ENCODE measurements around the gene IFTAP.
"Not testable (repeated sequence)": the region's sequence is repeated elsewhere in the genome, so short reads cannot be mapped to it uniquely, and the experiment has no call there.

IFTAP gene

DNA sequence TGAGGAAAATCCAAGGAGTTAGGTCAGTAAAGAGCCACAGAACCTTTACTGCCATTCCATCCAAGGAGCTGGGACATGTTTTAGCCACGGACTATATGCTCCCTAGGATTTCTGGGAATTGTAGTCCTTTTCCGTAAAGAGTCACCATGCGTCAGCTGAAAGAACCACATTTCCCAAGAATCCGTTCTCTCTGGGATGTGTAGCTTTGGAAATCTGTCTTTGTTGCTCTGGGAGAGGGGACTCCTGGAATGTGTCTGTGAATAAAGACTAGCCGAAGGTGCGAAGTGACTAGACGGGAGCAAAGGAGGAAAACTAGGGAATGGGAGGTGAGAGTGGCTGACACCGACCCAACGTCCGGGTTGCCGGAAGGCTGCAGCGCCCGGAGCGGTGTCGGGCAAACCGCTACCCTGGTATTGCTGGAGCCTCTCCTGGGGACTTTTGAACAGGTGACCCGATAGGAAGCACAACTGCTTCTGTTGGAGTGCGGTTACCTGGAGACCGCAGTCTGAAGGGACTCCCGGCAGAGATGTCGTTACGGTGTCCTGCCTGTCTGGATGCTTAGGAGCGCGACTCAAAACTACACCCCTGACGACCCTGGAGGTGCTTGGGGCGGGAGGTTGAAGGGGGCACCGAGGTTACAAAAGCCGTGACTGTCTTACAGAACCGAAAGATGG is at the start of gene IFTAP:
Gene IFTAP (plus strand): TSS at position 187 of the 674 bp plus-strand sequence. CDS start 15,602 bp downstream, outside the sequence.
- peak; percentile 67 for DNase-seq

DNA sequence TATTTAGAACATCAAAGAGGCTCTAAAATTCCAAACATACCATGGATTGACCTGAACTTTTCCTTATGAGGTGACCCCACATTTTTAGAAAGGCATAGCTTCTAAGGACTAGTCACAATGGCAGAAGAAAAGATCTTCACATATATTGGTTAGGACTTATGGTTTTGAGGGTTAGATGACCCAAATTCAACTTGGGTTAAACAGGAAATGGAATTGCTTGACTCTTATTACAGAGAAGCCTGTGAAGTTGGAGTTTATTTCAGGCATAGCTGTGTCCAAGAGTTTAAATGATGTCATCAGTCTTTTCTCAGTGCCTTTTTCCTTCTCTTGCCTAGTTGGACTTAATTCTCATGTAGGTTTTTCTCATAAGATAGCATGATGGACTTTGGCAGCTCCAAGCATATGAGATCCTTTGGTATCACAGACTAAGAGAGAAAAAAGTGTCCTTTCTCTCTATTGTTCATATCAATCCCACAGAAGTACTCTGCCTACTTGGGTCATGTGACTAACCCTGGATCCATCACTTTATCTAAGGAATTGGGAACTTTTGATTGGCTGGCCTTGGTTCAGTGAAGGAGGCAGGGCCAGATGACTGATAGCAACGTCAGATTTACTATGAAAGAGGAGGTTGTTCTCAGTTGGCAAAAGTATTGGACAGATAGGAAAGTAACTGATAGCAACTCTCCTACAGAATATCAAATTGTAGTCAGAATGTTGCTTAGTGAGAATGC is 43.8 kb upstream of the IFTAP start:
- no peak for DNase-seq

GRCh38 chr11:36557390-36557789 is 36.9 kb upstream of the IFTAP start:
- not testable (repeated sequence) for DNase-seq

- DNase-seq, result no peak
Measured at GRCh38 chr11:36557991-36558390, 36.3 kb upstream of the IFTAP start.

DNA sequence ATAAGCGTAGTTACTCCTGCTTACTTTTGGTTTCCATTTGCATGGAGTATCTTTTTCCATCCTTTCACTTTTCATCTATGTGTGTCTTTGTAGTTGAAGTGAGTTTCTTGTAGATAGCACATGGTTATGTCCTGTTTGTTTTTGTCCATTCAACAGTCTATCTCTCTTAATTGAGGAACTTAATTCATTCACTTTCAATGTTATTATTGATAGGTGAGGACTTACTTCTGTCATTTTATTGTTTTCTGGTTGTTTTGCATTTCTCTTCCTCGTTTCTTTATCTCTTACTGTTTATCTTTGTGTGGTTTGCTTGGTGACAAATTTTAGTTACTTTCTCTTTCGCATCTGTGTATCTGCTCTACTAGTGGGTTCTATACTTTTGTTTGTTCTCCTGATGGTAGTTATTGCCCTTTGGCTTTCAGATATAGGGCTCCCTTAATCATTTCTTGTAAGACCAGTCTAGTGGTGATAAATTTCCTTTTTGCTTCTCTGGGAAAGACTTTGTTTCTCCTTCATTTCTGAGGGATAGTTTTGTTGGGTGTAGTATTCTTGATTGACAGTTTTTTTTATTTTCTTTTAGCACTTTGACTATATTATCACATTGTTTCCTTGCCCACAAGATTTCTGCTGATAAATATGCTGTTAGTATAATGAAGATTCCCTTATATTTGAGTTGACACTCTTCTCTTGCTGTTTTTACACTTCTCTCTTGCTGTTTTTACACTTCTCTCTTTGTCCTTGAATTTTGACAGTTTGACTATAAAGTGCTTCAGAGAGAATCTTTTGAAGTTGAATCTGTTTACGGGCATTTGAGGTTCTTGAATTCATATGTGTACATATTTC is 35.5 kb upstream of the IFTAP start:
- no peak for DNase-seq

- peak; percentile 62 for DNase-seq
Measured at GRCh38 chr11:36564376-36565030, 29.8 kb upstream of the IFTAP start.

- no peak for DNase-seq
Measured at GRCh38 chr11:36565031-36565610, 29.2 kb upstream of the IFTAP start.

GRCh38 chr11:36566407-36567053 is 27.8 kb upstream of the IFTAP start:
- DNase-seq, result no peak

DNA sequence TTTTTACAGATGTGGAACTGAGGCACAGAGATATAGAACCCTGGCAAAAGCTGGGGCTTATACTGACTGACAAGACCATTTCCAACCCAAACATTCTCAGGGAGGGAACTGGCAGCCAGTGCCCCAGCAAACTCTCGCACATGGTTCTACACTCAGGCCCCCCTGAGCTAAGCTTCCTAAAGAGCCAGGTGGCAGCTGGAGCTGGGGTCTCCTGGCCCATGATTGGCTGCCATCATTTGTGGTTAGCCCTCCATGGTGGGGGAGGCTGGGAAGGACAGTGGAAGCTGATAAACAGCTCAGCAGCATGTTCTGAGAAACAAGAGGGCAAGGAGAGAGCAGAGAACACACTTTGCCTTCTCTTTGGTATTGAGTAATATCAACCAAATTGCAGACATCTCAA is 26.6 kb upstream of the IFTAP start, which contains the start of gene RAG1:
Gene RAG1 (plus strand): TSS at position 314 of the 400 bp plus-strand sequence. CDS start 5,298 bp downstream, outside the sequence.
- no peak for DNase-seq

GRCh38 chr11:36569095-36569494 is 25.2 kb upstream of the IFTAP start:
- DNase-seq, result no peak

DNA sequence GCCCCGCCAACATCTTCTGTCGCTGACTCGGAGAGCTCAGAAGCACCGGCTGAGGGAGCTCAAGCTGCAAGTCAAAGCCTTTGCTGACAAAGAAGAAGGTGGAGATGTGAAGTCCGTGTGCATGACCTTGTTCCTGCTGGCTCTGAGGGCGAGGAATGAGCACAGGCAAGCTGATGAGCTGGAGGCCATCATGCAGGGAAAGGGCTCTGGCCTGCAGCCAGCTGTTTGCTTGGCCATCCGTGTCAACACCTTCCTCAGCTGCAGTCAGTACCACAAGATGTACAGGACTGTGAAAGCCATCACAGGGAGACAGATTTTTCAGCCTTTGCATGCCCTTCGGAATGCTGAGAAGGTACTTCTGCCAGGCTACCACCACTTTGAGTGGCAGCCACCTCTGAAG is 19.8 kb upstream of the IFTAP start:
- DNase-seq, result no peak

DNA sequence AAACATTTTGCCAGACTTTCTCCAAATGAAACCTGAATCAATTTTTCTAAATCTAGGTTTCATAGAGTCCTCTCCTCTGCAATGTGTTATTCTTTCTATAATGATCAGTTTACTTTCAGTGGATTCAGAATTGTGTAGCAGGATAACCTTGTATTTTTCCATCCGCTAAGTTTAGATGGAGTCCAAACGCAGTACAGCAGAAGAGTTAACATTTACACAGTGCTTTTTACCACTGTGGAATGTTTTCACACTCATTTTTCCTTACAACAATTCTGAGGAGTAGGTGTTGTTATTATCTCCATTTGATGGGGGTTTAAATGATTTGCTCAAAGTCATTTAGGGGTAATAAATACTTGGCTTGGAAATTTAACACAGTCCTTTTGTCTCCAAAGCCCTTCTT is 16.9 kb upstream of the IFTAP start:
- no peak for DNase-seq

GRCh38 chr11:36577859-36578258 is 16.4 kb upstream of the IFTAP start:
- DNase-seq, result no peak

DNA sequence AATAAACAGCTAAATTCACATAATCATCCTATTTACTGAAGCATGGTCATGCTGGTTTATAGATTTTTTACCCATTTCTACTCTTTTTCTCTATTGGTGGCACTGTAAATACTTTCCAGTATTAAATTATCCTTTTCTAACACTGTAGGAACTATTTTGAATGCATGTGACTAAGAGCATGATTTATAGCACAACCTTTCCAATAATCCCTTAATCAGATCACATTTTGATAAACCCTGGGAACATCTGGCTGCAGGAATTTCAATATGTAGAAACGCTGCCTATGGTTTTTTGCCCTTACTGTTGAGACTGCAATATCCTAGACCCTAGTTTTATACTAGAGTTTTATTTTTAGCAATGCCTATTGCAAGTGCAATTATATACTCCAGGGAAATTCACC is 15.8 kb upstream of the IFTAP start:
- DNase-seq, result no peak

- DNase-seq, result no peak
Measured at GRCh38 chr11:36581536-36581935, 12.8 kb upstream of the IFTAP start.

- no peak for DNase-seq
Measured at GRCh38 chr11:36583667-36584066, 10.6 kb upstream of the IFTAP start.

GRCh38 chr11:36586543-36586942 is 7.8 kb upstream of the IFTAP start:
- no peak for DNase-seq

- DNase-seq, result no peak
Measured at GRCh38 chr11:36588099-36588498, 6.2 kb upstream of the IFTAP start.

GRCh38 chr11:36590513-36590912 is 3.8 kb upstream of the IFTAP start:
- no peak for DNase-seq

- no peak for DNase-seq
Measured at GRCh38 chr11:36591433-36591832, 2.9 kb upstream of the IFTAP start.

- no peak for DNase-seq
Measured at GRCh38 chr11:36596880-36597279, 2.6 kb downstream of the IFTAP start.

GRCh38 chr11:36598051-36598450 is 3.7 kb downstream of the IFTAP start, which contains the start of gene RAG2:
Gene RAG2, minus strand, starts transcription at chr11:36598236. Its CDS starts 4,068 bp downstream, at chr11:36594168.
- no peak for DNase-seq
